ENCODE results near the gene AKAP5. TPM values are rescaled to one million over a fixed set of nuclear protein-coding genes. Genes with fewer than 3 reads are reported as not detected.

The AKAP5 gene
- total and polyA plus RNA-seq, 2 experiments from 2014 or later, result 1.0 to 3.4 TPM

DNA sequence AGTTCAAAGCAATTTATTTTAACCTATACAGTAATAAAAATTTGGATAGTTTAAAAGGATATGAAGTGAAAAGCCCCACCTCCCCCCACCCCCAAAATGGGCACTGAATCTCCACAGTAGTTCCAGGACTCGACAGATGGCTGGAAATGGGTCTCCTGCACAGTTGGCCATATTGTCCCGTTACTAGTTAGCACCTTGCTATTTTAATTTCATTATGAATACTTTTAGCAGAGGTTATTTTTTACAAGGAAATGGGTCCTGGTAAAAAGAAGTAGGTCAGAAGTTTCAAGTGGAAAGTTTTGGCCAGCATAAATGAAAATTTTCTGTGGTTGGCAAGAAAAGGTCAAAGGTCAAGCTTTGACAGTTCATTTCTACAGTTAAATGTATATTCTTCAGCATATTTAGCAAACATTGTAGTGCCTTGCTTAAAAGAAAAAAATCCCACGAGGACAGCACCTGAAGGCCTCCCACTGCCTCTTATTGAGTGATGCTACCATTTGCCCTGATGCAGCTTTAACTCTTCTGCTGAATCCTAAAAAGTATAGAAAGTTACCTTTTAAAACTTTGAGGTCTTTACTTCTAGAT is 48.9 kb upstream of the AKAP5 start (continued):
- TF ChIP-seq, protein P1, sequence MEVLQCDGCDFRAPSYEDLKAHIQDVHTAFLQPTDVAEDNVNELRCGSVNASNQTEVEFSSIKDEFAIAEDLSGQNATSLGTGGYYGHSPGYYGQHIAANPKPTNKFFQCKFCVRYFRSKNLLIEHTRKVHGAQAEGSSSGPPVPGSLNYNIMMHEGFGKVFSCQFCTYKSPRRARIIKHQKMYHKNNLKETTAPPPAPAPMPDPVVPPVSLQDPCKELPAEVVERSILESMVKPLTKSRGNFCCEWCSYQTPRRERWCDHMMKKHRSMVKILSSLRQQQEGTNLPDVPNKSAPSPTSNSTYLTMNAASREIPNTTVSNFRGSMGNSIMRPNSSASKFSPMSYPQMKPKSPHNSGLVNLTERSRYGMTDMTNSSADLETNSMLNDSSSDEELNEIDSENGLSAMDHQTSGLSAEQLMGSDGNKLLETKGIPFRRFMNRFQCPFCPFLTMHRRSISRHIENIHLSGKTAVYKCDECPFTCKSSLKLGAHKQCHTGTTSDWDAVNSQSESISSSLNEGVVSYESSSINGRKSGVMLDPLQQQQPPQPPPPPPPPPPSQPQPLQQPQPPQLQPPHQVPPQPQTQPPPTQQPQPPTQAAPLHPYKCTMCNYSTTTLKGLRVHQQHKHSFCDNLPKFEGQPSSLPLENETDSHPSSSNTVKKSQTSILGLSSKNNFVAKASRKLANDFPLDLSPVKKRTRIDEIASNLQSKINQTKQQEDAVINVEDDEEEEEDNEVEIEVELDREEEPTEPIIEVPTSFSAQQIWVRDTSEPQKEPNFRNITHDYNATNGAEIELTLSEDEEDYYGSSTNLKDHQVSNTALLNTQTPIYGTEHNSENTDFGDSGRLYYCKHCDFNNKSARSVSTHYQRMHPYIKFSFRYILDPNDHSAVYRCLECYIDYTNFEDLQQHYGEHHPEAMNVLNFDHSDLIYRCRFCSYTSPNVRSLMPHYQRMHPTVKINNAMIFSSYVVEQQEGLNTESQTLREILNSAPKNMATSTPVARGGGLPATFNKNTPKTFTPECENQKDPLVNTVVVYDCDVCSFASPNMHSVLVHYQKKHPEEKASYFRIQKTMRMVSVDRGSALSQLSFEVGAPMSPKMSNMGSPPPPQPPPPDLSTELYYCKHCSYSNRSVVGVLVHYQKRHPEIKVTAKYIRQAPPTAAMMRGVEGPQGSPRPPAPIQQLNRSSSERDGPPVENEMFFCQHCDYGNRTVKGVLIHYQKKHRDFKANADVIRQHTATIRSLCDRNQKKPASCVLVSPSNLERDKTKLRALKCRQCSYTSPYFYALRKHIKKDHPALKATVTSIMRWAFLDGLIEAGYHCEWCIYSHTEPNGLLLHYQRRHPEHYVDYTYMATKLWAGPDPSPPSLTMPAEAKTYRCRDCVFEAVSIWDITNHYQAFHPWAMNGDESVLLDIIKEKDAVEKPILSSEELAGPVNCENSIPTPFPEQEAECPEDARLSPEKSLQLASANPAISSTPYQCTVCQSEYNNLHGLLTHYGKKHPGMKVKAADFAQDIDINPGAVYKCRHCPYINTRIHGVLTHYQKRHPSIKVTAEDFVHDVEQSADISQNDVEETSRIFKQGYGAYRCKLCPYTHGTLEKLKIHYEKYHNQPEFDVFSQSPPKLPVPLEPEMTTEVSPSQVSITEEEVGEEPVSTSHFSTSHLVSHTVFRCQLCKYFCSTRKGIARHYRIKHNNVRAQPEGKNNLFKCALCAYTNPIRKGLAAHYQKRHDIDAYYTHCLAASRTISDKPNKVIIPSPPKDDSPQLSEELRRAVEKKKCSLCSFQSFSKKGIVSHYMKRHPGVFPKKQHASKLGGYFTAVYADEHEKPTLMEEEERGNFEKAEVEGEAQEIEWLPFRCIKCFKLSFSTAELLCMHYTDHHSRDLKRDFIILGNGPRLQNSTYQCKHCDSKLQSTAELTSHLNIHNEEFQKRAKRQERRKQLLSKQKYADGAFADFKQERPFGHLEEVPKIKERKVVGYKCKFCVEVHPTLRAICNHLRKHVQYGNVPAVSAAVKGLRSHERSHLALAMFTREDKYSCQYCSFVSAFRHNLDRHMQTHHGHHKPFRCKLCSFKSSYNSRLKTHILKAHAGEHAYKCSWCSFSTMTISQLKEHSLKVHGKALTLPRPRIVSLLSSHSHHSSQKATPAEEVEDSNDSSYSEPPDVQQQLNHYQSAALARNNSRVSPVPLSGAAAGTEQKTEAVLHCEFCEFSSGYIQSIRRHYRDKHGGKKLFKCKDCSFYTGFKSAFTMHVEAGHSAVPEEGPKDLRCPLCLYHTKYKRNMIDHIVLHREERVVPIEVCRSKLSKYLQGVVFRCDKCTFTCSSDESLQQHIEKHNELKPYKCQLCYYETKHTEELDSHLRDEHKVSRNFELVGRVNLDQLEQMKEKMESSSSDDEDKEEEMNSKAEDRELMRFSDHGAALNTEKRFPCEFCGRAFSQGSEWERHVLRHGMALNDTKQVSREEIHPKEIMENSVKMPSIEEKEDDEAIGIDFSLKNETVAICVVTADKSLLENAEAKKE (CRISPR knock-in tag; IDR thresholded peaks at IDR 0.05), result no peak
- no peak for TF ChIP-seq STAT1 (IDR thresholded peaks at IDR 0.05; ENCODE audit: unreplicated experiment)
- no peak for TF ChIP-seq ZNF114 (CRISPR knock-in tag; IDR thresholded peaks at IDR 0.05)
- no peak for TF ChIP-seq ZNF331 (CRISPR knock-in tag; IDR thresholded peaks at IDR 0.05; ENCODE audit: low read depth)
- no peak for TF ChIP-seq EZH2 (IDR thresholded peaks at IDR 0.05; ENCODE audit: low read depth, unreplicated experiment)
- no peak for TF ChIP-seq POLR2AphosphoS5 (IDR thresholded peaks at IDR 0.05; ENCODE audit: low read depth)
- no peak for TF ChIP-seq NANOG (IDR thresholded peaks at IDR 0.05; ENCODE audit: borderline replicate concordance)
- no peak for TF ChIP-seq JUNB (IDR thresholded peaks at IDR 0.05; ENCODE audit: unreplicated experiment)

DNA sequence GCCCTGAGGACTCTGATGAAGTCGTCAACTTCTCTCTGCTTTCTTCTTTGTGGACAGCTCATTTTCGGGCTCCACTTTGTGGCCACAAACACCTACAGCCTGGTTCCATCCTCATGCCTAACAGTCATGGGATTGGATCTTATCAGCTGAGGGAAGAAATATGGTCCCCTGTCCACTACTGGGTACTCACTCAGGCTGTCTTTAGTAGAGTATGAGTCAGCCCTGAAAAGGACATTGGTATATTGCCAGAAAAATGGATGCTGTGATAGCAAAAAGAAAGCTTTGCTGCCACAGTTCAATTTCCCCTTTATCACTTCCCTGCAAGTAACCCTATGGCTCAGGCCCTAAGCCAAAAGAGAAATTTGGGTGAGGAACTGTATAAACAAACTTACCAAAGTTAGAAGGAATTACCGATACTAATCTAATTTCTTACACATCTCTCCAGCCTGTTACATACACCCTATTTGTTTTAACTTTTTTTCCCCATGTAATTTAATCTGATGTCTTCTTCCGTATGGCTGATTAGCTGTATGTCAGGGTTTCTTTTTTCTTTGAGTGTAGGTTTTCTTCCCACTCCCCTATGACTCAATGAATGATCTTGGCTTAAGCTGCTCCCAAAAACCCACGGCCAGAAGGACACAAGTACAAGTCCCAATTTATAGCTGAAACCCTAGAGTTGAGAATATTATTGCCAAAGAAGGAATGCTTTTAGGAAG is 48.1 kb upstream of the AKAP5 start:
- no peaks in the 10 kb centered on the region for H3K9me3 Mint-ChIP-seq
- H3K27ac Mint-ChIP-seq, result no peak overlapping the region
- ATAC-seq (no peak), DNase-seq (ENCODE audit: low spot score) (no peak)
- H2AFZ ChIP-seq, result no peak overlapping the region
- H3K4me2 ChIP-seq, result no peak overlapping the region
- peaks cover 20% of the 10 kb centered on the region for H4K20me1 ChIP-seq (replicated peaks; ENCODE audit: insufficient read depth)
- H3K4me1 Mint-ChIP-seq, result no peaks in the 10 kb centered on the region
- no peaks in the 10 kb centered on the region for H3K4me1 ChIP-seq (ENCODE audit: insufficient read depth)
- no peaks in the 10 kb centered on the region for H3K9me2 ChIP-seq (ENCODE audit: insufficient read depth)
- peaks cover 69% of the 10 kb centered on the region for H3K36me3 ChIP-seq (ENCODE audit: insufficient read depth)
- no peak overlapping the region for H3K27ac ChIP-seq (ENCODE audit: low read depth)
- H3K36me3 Mint-ChIP-seq (ENCODE audit: low read depth), result peaks cover 96% of the 10 kb centered on the region
- H3K4me3 Mint-ChIP-seq, result no peak overlapping the region
- no peak overlapping the region for H3K4me3 ChIP-seq
- peaks cover 2% of the 10 kb centered on the region for H3K27me3 Mint-ChIP-seq (ENCODE audit: insufficient read depth, low read depth, poor library complexity)
- H3F3A ChIP-seq (replicated peaks; ENCODE audit: low read depth), result peaks cover 21% of the 10 kb centered on the region
- no peaks in the 10 kb centered on the region for H3K27me3 ChIP-seq (ENCODE audit: insufficient read depth)
- H3K79me2 ChIP-seq (replicated peaks; ENCODE audit: insufficient read depth), result peaks cover 5% of the 10 kb centered on the region
- TF ChIP-seq, protein P2, sequence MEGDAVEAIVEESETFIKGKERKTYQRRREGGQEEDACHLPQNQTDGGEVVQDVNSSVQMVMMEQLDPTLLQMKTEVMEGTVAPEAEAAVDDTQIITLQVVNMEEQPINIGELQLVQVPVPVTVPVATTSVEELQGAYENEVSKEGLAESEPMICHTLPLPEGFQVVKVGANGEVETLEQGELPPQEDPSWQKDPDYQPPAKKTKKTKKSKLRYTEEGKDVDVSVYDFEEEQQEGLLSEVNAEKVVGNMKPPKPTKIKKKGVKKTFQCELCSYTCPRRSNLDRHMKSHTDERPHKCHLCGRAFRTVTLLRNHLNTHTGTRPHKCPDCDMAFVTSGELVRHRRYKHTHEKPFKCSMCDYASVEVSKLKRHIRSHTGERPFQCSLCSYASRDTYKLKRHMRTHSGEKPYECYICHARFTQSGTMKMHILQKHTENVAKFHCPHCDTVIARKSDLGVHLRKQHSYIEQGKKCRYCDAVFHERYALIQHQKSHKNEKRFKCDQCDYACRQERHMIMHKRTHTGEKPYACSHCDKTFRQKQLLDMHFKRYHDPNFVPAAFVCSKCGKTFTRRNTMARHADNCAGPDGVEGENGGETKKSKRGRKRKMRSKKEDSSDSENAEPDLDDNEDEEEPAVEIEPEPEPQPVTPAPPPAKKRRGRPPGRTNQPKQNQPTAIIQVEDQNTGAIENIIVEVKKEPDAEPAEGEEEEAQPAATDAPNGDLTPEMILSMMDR (conservative IDR thresholded peaks at IDR 0.05; ENCODE audit: low read depth in 2 of 2), result no peak
- TF ChIP-seq EZH2phosphoT487 (IDR thresholded peaks at IDR 0.05; ENCODE audit: unreplicated experiment), result no peak
- TF ChIP-seq CREB1 (CRISPR knock-in tag; IDR thresholded peaks at IDR 0.05; ENCODE audit: low read depth), result no peak
- no peak for TF ChIP-seq ZNF114 (CRISPR knock-in tag; IDR thresholded peaks at IDR 0.05)
- no peak for TF ChIP-seq NANOG (IDR thresholded peaks at IDR 0.05; ENCODE audit: borderline replicate concordance)
- TF ChIP-seq STAT1 (IDR thresholded peaks at IDR 0.05; ENCODE audit: unreplicated experiment), result no peak
- TF ChIP-seq, protein P3, sequence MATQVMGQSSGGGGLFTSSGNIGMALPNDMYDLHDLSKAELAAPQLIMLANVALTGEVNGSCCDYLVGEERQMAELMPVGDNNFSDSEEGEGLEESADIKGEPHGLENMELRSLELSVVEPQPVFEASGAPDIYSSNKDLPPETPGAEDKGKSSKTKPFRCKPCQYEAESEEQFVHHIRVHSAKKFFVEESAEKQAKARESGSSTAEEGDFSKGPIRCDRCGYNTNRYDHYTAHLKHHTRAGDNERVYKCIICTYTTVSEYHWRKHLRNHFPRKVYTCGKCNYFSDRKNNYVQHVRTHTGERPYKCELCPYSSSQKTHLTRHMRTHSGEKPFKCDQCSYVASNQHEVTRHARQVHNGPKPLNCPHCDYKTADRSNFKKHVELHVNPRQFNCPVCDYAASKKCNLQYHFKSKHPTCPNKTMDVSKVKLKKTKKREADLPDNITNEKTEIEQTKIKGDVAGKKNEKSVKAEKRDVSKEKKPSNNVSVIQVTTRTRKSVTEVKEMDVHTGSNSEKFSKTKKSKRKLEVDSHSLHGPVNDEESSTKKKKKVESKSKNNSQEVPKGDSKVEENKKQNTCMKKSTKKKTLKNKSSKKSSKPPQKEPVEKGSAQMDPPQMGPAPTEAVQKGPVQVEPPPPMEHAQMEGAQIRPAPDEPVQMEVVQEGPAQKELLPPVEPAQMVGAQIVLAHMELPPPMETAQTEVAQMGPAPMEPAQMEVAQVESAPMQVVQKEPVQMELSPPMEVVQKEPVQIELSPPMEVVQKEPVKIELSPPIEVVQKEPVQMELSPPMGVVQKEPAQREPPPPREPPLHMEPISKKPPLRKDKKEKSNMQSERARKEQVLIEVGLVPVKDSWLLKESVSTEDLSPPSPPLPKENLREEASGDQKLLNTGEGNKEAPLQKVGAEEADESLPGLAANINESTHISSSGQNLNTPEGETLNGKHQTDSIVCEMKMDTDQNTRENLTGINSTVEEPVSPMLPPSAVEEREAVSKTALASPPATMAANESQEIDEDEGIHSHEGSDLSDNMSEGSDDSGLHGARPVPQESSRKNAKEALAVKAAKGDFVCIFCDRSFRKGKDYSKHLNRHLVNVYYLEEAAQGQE (IDR thresholded peaks at IDR 0.05; ENCODE audit: unreplicated experiment), result no peak
